ENCODE results near the gene SIX3.

DNA sequence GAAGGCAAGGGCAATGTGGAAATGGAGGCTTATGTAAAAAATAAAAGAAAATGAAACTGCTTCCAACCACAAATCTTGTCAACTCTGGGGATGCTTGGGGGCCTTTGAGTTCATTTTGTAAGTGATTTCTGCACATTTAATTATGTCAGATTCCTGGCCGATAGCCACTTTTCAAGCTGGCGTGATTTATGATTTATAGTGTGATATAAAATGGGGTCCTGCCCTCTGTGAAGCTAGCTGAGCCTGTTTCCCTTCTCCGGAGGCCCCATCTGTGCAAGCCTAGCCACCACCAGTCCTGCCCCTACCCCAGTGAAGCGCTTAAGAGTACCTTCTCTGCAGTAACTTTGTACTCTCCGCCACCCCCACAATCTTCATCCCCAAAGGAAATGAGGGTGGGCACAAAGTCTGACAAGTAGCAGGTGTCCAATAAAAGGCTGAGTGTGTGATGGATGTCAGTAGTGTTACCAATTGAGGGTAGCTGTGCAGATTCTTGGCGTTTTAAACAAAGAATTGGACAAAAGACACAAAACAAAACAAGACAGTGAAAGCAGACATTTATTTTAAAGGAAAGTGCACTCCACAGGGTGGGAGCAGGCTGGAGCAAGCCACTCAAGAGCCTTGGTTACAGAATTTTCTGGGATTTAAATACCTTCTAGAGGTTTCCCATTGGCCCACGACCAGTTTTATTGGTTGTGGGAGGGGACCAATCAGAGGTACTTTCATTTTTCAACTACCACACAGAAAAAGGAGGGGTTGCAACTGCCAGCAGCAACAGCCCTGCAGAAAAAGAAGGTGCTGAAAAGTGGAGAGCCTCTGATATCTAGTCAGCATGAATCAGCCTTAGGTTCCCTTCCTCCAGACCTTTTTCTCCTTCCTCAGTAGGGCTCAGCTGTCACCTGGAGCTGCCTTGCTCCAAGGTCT is 39.0 kb upstream of the SIX3 start:
- TF ChIP-seq EZH2 (IDR thresholded peaks at IDR 0.05; ENCODE audit: borderline replicate concordance, low read depth, low read length, poor library complexity, severe bottlenecking), result no peak
- TF ChIP-seq, protein P1, sequence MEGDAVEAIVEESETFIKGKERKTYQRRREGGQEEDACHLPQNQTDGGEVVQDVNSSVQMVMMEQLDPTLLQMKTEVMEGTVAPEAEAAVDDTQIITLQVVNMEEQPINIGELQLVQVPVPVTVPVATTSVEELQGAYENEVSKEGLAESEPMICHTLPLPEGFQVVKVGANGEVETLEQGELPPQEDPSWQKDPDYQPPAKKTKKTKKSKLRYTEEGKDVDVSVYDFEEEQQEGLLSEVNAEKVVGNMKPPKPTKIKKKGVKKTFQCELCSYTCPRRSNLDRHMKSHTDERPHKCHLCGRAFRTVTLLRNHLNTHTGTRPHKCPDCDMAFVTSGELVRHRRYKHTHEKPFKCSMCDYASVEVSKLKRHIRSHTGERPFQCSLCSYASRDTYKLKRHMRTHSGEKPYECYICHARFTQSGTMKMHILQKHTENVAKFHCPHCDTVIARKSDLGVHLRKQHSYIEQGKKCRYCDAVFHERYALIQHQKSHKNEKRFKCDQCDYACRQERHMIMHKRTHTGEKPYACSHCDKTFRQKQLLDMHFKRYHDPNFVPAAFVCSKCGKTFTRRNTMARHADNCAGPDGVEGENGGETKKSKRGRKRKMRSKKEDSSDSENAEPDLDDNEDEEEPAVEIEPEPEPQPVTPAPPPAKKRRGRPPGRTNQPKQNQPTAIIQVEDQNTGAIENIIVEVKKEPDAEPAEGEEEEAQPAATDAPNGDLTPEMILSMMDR (conservative IDR thresholded peaks at IDR 0.05; ENCODE audit: low read depth, low read length), result no peak

Measured in A673 (cell line).